HS-5 (cell line): Measurements from ENCODE around the gene AFF1.

Experiments used
- DNase-seq: peaks from one replicate; pipeline ENCODE4 v3.0.0-alpha.2; 2012; ENCODE audit warnings: low read depth

Gene AFF1

DNA sequence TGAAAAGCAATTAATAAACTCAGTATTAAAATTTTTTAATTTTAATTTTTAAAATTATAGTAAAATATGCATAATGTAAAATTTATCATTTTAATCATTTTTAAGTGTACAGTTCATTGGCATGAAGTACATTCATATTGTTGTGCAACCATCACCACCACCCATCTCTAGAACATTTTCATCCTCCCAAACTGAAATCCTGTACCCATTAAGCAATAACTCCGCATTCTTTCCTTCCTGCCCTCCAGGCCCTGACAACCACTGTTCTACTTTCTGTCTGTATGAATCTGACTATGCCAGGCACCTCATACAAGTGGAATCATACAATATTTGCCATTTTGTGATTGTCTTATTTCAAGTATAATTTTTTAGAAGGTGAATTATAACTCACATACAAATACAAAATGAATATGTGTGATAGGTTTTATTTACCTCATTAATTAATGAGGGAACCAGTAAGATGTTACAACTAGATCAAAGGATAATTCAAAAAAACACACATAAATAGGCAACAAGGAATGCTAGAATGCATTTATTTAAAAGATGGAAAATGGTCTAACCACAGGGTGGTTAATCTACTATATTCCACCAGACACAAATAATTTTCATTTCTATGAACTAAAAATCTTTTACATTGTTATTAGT lies 13.1 kb upstream of the AFF1 start:
- DNase-seq = no peak

DNA sequence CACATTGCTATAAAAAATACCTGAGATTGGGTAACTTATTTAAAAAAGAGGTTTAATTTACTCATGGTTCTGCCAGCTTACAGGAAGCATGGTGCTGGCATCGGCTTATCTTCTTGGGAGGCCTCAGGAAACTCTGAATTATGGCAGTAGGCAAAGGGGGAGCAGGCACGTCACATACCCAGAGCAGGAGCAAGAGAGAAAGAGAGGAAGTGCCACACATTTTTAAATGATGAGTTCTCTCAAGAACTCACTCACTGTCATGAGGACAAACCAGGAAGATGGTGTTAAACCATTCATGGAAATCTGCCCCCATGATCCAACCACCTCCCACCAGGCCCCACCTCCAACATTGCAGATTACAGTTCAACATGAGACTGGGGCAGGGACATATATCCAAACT lies 10.0 kb upstream of the AFF1 start:
- DNase-seq = peak; percentile 84

DNA sequence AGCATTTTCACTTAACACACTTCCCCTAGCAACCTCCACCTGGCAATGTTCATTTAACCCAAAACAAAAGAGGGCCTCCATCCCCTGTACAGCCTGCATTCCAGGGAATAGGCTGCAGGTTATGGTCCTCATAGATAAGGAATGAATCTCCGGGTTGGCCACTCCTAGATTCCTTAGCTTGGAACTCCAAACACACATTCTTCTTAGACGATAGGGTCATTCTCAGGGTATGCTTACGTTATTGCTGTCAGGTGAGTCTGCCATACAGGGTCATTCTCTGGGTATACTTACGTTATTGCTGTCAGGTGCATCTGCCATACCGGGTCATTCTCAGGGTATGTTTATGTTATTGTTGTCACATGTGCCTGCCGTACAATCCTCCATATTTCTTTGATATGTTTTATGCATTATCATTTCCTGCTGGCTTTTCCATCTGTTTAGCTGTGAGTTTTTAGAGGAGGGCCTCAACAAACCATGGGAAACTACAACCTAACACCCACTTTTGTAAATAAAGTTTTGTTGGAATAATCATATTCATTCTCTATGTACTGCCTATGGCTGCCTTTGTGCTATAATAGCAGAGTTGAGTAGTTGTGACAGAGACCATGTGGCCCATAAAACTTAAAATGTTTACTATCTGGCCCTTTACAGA lies 8.2 kb upstream of the AFF1 start:
- DNase-seq = no peak

DNA sequence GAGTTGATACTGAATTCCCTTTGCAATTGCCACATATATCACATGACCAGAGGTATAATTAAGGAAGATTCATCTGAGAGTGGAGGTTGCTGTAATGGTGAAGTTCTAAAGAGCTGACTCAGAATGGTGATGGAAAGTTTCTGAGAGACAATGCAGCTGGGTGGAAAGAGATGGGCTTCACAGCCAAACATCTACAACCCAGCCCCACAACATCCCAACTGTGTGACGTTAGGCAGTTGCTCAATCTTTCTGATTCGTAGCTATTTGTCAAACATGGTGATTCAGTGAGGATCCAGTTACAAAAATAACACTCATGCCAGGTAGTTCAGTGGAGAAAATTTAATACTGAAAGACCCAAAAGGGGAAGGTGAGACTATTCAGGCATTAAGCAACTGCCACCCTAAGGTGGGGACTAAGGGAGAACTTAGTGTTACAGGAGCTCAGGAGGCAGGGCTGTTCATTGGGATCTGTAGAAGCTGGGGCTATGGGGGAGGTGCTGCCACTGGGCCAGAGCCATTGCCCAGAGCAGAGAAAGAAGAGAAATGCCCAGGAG lies 6.9 kb upstream of the AFF1 start:
- DNase-seq = peak; percentile 97

DNA sequence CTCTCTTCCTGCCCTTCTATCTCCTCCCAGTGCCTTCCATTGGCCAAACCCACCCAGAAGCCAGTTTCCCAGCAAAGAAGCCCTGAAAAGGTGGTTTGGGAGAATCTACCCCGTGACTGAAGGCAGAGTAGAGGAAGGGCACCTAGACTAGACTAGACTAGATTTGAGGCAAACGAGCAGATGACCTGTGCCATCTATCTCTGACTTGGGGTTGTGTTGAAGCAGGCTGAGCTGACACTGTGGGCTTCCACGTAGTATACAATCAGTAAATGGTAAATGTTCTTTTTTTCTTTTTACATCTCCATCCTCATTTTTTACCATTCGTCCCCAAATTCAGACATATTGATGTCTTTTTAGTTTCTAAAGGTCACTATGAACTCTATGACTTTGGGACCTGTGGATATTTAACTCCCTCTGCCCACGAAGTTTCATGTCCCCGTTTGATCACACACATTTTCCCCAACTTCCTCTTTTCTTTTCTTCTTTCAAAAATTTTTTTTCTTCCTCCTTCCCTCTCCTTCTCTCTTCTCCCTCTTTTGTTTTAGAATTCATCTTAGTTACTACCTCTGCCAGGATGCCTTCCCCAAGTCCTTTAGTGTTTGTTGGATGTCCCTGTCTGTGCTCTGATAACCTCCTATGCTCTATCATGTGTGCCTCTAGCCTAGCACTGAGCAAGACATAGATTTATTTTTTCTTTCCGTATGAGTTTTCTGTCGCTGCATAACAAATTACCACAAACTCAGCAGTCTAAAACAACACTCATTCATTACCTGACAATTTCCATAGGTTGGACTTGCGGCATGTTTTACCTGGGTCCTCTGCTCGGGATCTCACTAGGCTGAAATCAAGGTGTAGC lies 6.2 kb upstream of the AFF1 start:
- DNase-seq = no peak

DNA sequence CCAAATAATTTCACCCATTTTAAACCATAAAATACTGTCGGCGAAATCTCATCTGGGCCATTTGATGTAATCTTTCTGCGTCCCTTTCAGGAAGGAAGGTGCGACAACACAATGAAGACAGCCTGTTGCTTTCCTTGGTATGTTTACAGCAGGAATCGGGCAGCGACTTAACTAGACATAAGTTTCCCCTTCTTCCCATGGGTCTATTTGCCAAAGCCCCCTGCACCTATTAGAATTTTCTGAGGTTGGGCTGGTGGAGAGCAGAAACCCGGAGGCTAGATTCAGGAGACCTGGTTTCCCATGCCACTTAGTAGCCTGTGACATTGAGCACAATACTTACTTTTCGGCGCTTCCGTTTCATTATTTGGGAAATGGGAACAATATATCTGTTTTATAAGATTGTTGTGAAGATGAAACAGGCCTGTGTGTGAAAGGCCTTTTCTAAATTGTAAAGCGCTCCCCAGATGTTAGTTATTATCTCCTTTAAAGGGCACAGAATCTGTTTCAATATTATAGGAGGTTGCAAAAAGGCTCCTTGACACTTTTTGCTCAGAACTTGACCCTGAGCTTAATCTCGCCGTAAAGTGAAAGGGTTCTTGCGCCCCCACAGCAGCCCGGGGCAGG lies 552 bp upstream of the AFF1 start:
- no peak for DNase-seq

DNA sequence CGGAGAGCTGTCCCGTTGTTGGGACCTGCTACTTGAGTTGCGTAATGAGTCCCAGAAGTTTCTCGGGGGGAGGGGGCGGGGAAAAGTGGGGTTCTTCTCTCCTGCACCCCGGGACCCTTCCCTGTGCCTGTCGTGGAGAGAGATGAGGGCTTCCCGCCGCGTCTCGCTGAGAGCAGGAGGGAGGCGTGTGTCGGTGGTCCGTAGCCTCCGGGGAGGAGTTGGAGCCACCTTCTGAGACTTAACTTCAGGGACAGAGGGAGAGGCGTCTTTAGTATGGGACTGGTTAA lies 698 bp downstream of the AFF1 start:
- DNase-seq = no peak

DNA sequence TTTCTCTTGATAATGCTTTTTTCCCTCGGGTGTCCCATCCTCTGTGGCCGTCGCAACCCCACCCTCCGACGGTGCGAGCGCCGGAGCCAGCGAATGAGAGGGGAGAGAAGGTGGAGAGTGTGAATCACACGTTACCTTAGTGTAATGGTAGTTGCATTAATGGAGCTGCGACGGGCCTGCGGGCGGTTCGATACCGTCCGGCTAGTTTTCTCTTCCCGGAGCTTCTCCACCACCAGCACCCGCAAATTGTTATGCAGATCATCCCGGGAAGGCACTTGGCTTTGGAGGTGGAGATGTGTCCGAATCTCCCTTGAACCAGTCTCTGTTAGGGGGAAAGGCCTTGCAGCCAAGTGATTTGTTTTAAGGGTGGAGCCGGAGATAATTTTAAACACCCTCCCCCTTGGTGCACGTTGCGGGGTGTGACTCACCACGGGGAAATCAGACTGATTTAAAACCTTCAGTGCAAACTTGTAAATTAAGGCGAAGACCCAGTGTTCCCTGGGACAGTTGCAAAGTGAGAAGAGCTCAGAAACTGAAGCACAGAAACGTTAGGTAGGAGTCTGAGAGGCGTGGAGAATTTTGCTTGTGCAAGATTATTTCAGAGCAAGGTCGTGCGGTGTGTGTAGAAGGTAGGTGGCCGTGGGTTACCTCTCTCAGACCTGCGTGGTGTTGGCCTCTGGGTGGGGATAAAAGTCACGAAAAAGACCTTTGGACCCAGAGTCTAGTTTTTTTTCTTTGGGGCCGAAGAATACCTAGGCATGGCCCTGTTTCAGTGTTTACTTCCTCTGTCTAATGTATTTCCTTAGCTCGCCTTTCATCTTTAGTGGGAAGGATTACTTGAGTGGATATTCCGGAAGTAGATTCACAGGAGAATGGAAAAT lies 1.3 kb downstream of the AFF1 start:
- no peak for DNase-seq

DNA sequence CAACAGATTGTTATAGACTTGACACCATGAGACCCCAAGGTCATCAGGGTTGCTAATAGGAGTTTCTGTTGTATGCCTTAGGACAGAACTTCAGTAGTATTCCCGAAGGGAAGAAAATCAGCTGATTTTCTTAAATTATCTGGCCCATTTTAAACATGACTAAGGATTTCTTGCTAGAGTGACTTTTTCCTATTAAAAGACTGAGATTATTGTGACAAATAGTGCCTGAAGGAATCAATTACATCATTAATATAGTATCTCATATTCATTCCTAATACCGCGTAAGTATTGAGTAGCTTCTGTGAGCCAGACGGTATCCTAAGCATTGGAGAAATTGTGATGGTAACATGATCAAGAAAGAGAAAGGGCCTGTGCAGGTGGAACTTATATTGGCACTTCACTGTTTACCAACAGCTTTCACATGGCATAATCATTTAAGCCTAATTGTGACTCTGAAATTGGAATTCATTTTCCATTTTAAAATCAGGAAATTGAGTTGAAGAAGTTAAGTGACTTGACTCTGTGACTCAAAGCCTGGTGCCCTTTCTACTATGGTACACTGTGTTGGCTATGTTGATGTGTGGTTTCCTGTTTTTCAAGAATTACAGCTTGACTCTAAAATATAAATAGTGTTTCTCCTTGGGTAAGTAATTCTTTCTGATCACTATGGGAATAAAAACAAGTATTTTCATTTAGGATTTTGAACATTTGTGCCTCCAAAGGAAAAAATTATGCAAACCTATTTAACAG lies 4.1 kb downstream of the AFF1 start:
- no peak for DNase-seq

DNA sequence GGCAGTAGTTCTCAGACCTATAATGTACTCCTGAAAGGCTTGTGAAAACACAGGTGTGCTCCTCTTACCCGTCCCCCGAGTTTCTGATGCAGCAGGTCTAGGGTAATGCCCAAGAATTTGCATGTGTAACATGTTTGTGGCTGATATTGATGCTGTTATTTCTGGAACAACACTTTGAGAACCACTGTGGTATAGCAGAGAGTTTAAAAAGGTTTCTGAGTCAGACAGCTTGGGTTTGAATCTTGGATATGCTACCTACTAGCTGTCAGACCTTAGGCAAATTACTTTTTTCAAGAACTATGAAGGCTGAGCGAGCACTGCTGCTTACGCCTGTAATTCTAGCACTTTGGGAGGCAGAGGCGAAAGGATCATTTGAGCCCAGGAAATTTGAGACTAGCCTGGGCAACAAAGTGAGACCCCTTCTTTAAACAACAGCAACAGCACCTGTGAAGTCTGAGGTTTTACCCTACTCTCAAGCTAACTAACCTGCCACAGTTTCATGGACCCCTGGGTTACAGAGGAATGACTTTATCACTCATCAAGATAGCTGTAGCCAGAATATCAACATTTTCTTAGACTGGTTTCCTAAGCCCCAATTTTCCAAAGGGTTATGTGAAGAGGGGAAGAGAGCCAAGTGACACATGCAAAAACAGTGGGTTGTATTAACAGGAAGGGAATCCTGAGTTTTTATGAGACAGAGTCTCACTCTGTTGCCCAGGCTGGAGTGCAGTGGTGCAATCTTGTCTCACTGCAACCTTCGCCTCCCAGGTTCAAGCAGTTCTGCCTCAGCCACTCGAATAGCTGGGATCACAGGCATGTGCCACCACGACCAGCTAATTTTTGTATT lies 5.1 kb downstream of the AFF1 start:
- DNase-seq = no peak

DNA sequence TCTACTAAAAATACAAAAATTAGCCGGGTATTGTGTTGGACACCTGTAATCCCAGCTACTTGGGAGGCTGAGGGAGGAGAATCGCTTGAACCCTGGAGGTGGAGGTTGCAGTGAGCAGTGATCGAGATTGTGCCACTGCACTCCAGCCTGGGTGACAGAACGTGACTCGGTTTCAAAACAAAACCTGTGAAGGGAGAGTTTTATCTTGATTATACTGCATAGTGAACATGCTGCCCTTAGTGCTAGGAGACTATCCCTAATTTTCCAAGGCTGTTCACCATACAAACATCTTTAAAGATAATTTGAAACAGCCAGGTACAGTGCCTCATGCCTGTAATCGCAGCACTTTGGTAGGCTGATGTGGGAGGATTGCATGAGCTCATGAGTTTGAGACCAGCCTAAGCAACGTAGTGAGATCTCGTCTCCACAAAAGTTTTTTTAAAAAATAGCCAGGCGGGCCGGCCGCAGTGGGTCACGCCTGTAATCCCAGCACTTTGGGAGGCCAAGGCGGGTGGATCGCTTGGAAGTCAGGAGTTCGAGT lies 6.2 kb downstream of the AFF1 start:
- DNase-seq = no peak

DNA sequence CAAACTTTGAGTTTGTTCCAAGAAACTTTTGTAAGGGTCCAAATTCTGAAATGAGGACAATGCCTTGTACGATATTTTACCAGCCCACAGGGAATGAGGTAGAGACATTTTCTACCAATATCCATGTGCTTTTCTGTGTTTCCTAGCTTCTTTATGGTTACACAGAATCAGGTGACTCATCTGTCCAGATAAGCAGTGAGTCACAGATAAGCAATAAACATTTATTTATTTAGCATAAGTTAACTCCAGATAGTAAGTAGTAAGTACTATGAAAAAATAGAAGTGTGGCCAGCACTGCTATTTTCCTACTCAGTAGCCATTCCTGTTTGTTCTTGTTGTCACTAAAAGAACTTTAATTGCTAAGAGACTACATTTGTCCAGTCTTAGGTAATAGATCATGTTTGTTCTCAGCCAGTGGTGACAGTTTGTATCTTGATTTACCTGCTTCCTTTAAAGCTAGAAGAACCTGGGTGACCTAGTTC lies 7.4 kb downstream of the AFF1 start:
- DNase-seq = no peak

DNA sequence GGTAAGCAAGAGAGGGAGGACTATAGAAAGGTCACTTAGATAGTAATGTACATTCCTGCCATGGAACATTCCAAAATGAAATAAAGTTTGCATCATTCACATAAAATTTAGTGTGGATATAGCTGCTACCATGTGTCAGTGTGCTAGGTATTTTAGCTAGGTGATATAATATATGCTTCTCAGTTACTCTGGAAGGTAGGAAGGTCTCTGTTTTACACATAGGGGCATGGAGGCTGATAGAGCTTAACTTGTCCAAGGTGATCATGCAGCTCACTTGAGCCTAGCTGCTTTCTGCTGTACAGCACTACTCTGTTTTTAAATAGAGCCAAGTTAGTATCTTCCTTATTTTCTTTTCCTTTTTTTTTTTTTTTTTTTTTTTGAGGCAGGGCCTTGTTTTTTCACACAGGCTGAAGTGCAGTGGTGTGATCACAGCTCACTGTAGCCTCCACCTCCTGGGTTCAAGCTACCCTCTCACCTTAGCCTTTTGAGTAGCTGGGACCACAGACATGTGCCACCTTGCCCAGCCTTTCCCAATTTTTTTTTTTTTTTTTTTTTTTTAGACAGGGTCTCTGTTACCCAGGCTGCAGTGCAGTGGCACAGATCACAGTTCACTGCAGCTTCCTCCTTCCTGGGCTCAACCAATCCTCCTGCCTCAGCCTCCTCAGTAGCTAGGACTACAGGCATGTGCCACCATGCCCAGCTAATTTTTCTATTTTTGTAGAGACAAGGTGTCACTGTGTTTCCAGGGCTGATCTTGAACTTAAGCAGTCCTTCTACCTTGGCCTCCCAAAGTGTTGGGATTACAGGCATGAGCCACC lies 10.4 kb downstream of the AFF1 start:
- DNase-seq = no peak

DNA sequence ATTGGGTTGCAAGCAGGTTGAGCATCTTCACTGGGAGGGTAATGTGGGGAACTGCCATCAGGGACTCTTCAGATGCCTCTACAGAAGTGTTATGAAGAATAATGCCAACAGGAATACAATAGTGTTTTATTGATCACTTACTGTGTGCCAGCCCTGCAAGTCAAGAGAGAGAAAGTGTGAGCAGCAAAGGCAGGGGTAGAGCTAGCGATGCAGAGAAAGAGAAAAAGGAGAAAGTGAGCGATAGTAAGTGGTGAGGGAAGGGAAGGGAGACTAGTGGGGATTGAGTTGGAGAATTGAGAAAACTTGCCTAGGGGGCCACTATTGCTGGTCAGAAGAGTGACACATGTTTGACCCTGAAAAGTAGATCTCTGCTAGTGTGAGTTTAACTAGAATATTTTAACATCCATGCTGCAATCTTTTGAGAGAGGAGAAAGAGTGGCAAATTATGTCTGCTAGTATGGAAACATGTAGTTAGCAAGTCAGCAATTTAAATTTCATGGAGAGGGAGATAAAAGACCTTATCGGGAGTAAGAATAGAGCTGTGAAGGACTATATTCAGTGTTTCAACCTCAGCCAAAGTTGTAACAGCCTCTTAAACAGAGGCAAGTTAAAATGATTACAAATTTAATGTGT lies 12.2 kb downstream of the AFF1 start:
- DNase-seq = no peak

DNA sequence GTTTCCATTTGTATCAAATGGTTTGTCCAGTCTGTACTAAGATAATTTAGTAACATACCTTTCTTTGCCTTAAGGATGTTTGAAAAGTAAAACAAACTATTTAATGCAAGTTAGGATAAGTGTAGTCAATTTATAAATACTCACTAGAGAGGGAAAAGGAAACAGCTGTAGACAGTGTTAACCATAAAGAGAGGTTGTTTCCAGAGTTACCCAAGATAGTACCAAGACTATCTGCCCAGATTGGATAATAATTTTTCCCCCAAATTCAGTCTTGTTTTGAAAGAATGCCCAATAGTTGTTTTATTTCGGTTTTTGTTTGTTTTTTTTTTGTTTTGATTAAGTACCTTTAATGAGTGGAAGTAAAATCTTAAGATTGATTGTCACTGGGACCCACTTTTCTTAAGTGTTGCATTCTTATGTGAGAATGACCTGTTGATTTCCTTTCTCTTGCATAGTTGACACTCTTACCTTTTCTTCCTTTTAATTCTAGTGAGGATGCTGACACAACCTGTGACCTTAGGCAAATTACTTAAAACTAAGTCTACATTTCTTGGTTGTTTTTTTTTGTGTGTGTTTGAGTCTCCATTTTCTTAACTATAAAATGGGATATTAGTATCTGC lies 12.8 kb downstream of the AFF1 start:
- DNase-seq = no peak

DNA sequence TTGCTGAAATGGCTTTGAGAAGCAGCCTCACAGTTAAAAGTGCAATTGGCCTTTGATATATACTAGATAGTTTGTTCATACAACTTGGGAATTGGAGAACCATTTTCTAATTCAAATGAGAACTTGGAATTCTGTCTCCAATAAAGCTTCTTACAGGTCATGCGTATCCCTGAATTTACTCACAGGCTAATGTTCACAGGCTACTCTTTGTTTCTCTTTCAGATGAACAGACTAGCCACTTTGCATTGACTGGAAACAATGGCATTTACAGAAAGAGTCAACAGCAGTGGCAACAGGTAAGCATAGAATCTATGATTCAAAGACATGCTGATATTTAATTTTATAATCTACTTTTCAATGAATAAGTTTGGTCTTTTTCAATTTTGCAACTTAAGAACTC lies 13.5 kb downstream of the AFF1 start:
- no peak for DNase-seq

DNA sequence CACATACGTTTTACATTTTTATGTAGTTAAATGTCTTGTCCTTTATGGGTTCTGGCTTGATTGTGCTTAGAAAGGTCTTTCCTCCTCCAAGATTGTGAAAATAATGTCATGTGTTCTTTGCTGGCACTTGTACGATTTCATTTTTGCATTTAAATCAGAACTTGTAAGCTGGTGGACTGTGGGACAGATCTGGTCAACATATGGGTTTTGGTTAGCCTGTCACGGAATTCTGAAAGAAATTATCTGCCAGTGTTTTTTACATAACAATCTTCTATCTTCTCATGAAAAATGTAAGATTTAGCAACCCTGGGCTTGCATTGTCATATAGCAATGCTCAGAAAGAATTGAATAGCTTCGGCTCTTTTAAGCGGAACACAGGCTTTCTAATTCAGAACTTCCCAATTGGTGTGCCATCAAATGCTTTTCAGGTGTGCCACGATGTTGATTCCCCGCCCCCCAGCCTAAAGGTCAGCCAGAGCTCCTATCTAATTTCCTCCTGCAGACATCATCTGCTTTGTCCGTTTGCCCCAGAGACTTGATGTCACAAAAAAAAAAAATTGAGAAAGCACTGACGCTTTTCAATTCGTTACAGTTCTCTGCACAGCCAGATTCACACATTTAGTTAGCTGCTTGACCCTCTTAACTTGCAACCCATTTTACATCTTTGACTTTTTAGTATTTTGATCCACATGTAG lies 16.2 kb downstream of the AFF1 start:
- DNase-seq = no peak
